ENCODE results near the gene YPEL3. TPM values are rescaled to one million over a fixed set of nuclear protein-coding genes. Genes with fewer than 3 reads are reported as not detected.

YPEL3 gene
- total RNA-seq, 1 experiment from 2014 or later = 8.8 TPM

DNA sequence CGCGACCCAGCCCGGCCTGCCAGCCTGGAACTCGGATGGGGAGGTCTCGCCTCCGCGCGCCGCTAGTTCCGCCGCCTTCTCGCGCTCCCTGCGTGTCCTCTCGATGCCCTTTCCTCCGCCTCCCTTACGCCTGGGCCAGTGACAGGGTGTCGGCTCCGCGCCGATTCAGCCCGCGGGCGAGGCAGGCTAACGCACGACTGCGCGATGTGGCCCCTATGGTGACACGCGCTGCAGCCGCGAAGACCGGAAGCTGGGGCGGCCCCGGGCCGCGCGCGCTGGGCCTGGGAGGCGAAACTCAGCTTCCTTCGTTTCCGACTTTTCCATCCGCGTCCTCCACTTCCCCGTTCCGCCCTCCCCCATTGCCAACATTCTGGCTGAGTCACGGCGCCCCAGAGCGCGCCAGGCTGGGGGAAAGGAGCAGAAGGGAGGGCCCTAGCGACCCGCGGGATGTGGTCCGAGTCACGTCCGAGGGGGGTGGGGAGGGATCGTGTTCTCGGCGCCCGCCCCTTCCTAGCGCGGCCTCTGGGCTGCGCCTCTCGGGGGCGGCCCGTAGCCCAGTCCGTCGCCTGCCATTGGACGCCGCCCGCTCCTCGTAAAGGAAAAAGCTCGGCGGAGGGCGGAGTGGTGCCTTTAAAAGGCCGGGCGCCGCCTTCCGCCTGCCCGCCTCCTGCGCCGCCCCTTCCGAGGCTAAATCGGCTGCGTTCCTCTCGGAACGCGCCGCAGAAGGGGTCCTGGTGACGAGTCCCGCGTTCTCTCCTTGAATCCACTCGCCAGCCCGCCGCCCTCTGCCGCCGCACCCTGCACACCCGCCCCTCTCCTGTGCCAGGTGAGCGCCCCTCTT is 30.7 kb downstream of the YPEL3 start, which contains the start of gene ALDOA:
Gene ALDOA (plus strand): TSS at position 659 of the 841 bp plus-strand sequence. CDS start 1,138 bp downstream, outside the sequence.
- Mint-ChIP-seq H3K27me3 (ENCODE audit: insufficient read depth, unreplicated experiment) (no peaks in the 10 kb centered on the region), H3K4me1 (ENCODE audit: insufficient read depth, unreplicated experiment) (peaks cover 25% of the 10 kb centered on the region), H3K9me3 (ENCODE audit: unreplicated experiment) (no peaks in the 10 kb centered on the region), H3K36me3 (ENCODE audit: insufficient read depth, unreplicated experiment) (peaks cover 51% of the 10 kb centered on the region), H3K4me3 (ENCODE audit: unreplicated experiment) (peak within 1 kb of the TSS; percentile 97), H3K27ac (ENCODE audit: low read depth, unreplicated experiment) (peak within 1 kb of the TSS; percentile 95)
- intact Hi-C loops (cut with micrococcal nuclease) = loop anchor here (1.0 kb wide), 1 partner anchor 12 kb away; a partner anchor contains a TSS
- POLR2A ChIA-PET = interaction anchor here (0.6 to 6.7 kb wide), 38 partner anchors 10 to 1202 kb away, joined by 3 to 173 read pairs (median 4); partner anchors contain the start of genes CORO1A, FBRS, HIRIP3 and KIF22
- peak; percentile 99 for DNase-seq (ENCODE audit: unreplicated experiment)
- CTCF ChIA-PET = interaction anchor here (0.6 to 2.3 kb wide), 4 partner anchors 10 to 1576 kb away, joined by 3 to 9 read pairs (median 4); no protein-coding TSS in a partner anchor
- TSS peak; percentile 59 for BruUV-seq (replicated peaks)
- TF ChIP-seq, protein P1, sequence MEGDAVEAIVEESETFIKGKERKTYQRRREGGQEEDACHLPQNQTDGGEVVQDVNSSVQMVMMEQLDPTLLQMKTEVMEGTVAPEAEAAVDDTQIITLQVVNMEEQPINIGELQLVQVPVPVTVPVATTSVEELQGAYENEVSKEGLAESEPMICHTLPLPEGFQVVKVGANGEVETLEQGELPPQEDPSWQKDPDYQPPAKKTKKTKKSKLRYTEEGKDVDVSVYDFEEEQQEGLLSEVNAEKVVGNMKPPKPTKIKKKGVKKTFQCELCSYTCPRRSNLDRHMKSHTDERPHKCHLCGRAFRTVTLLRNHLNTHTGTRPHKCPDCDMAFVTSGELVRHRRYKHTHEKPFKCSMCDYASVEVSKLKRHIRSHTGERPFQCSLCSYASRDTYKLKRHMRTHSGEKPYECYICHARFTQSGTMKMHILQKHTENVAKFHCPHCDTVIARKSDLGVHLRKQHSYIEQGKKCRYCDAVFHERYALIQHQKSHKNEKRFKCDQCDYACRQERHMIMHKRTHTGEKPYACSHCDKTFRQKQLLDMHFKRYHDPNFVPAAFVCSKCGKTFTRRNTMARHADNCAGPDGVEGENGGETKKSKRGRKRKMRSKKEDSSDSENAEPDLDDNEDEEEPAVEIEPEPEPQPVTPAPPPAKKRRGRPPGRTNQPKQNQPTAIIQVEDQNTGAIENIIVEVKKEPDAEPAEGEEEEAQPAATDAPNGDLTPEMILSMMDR (IDR thresholded peaks at IDR 0.05; ENCODE audit: unreplicated experiment) = no peak

DNA sequence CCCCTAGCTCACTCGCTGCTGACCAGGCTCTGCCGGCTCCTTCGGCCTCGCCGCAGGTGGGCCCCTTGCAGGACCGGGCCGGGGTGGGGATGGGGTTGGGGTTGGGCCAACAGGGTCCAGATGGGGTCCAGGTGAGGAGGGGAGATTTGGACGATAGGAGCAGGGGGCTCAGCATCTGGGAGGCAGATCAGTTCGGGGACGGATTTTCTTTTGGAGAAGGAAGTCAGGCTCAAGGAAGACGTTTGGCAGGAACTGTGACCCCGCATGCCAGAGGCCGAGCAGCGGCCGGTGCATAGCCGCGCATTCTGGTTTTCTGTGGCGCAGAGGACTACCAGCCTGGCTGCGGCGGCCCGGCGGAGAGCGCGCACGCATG is 31.3 kb downstream of the YPEL3 start:
- intact Hi-C loops (cut with micrococcal nuclease) = loop anchor here (1.0 kb wide), 1 partner anchor 11 kb away; a partner anchor contains a TSS

DNA sequence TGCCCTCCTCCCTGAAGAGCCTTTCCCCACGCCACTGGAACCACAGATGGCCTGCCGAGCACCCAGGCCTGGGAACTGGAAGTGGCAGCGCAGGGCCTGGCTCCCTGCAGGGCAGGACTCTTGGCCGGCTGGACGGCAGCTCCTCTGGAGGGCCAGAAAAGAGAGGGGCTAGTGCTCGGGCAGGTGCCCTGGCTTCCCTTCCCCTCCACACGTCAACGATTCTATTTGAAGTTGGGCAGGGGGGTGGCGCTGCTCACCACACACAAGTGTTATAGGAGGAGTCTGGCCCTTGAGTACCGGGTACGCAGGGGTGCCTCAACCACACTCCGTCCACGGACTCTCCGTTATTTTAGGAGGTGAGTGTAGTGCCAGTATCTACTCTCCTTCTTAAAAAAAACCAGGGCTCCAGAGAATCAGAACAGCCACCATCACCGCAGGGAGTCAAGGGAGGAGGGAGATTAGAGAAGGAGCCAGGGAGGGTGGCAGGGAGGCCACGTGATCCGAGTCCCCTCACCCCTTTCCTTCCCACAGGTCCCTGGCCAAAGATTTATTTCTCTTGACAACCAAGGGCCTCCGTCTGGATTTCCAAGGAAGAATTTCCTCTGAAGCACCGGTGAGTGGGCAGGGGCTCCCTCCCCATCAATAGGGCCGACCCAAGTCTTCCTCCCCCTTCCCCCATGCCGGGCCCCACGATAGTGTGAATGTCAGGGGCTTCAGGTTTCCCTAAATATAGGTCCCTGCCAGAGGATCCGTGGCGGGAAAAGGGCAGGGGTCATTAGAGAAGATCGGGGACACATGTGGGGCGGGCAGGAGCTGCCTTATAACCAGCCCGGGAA is 31.9 kb downstream of the YPEL3 start:
- POLR2A ChIA-PET = interaction anchor here (0.7 to 6.7 kb wide), 8 partner anchors 9 to 260 kb away, joined by 3 to 173 read pairs (median 17); partner anchors contain the start of genes MAPK3, PPP4C and TBX6
- DNase-seq (ENCODE audit: unreplicated experiment) = peak; percentile 55

More for the DNA sequence above, 31.3 kb downstream of the YPEL3 start:
- H3K4me1 Mint-ChIP-seq (ENCODE audit: insufficient read depth, unreplicated experiment) = peaks cover 25% of the 10 kb centered on the region
- no peaks in the 10 kb centered on the region for H3K27me3 Mint-ChIP-seq (ENCODE audit: insufficient read depth, unreplicated experiment)
- TF ChIP-seq, protein P1 (IDR thresholded peaks at IDR 0.05; ENCODE audit: unreplicated experiment) = no peak
- H3K4me3 Mint-ChIP-seq (ENCODE audit: unreplicated experiment) = peak overlapping the region; percentile 97
- ChIA-PET POLR2A (interaction anchor here (0.7 to 6.7 kb wide), 17 partner anchors 9 to 683 kb away, joined by 3 to 173 read pairs (median 8); partner anchors contain the start of genes FBRS, MAPK3, MVP and PPP4C), CTCF (interaction anchor here (0.6 to 0.7 kb wide), 4 partner anchors 82 to 1575 kb away, joined by 3 to 4 read pairs (median 3); no protein-coding TSS in a partner anchor)
- no TSS peak for BruUV-seq (replicated peaks)
- peaks cover 45% of the 10 kb centered on the region for H3K36me3 Mint-ChIP-seq (ENCODE audit: insufficient read depth, unreplicated experiment)
- DNase-seq (ENCODE audit: unreplicated experiment) = no peak
- no peaks in the 10 kb centered on the region for H3K9me3 Mint-ChIP-seq (ENCODE audit: unreplicated experiment)
- peak overlapping the region; percentile 95 for H3K27ac Mint-ChIP-seq (ENCODE audit: low read depth, unreplicated experiment)

More for the DNA sequence above, 31.9 kb downstream of the YPEL3 start:
- Mint-ChIP-seq H3K4me3 (ENCODE audit: unreplicated experiment) (peak overlapping the region; percentile 97), H3K4me1 (ENCODE audit: insufficient read depth, unreplicated experiment) (peaks cover 25% of the 10 kb centered on the region), H3K27me3 (ENCODE audit: insufficient read depth, unreplicated experiment) (no peaks in the 10 kb centered on the region), H3K36me3 (ENCODE audit: insufficient read depth, unreplicated experiment) (peaks cover 39% of the 10 kb centered on the region), H3K9me3 (ENCODE audit: unreplicated experiment) (no peaks in the 10 kb centered on the region), H3K27ac (ENCODE audit: low read depth, unreplicated experiment) (peak overlapping the region; percentile 95)
- intact Hi-C loops (cut with micrococcal nuclease) = no loop called here
- CTCF ChIA-PET = interaction anchor here (0.6 to 1.6 kb wide), 10 partner anchors 9 to 1575 kb away, joined by 3 to 5 read pairs (median 3); partner anchors contain the start of gene TLCD3B
- TF ChIP-seq, protein P1 (IDR thresholded peaks at IDR 0.05; ENCODE audit: unreplicated experiment) = peak; percentile 15
- BruUV-seq (replicated peaks) = no TSS peak

Measured in MCF 10A (cell line).